Raji (cell line): ENCODE measurements around the gene PASK.

ENCODE experiments used
- POLR2A ChIP-seq: IDR thresholded peaks from 2 replicates; pipeline ENCODE4 v1.6.1; 2011; ENCODE audit warnings: low read depth, low read length, control low read depth; ENCODE audit not compliant: insufficient read depth

PASK gene

GRCh38 chr2:241074901-241075540 lies 74.3 kb downstream of the PASK start:
- TF ChIP-seq POLR2A, result no peak

GRCh38 chr2:241074065-241074818 lies 75.0 kb downstream of the PASK start:
- TF ChIP-seq POLR2A, result no peak

GRCh38 chr2:241073166-241074064 lies 75.9 kb downstream of the PASK start:
- no peak for TF ChIP-seq POLR2A

- no peak for TF ChIP-seq POLR2A
These were observed 76.6 kb downstream of the PASK start for GRCh38 chr2:241072553-241073165.

GRCh38 chr2:241072151-241072550 lies 77.1 kb downstream of the PASK start:
- TF ChIP-seq POLR2A, result no peak

- TF ChIP-seq POLR2A, result no peak
These were observed 77.6 kb downstream of the PASK start for GRCh38 chr2:241071677-241072111.

- no peak for TF ChIP-seq POLR2A
These were observed 78.2 kb downstream of the PASK start for GRCh38 chr2:241070811-241071676.

- no peak for TF ChIP-seq POLR2A
These were observed 78.9 kb downstream of the PASK start for GRCh38 chr2:241070361-241070760.

GRCh38 chr2:241069821-241070281 lies 79.4 kb downstream of the PASK start:
- TF ChIP-seq POLR2A, result no peak

GRCh38 chr2:241068942-241069810 lies 80.1 kb downstream of the PASK start:
- TF ChIP-seq POLR2A, result no peak

GRCh38 chr2:241068136-241068941 lies 80.9 kb downstream of the PASK start:
- TF ChIP-seq POLR2A, result no peak

- no peak for TF ChIP-seq POLR2A
These were observed 81.7 kb downstream of the PASK start for GRCh38 chr2:241067501-241068135.
